ENCODE results near the gene PTCH1.

PTCH1 gene

DNA sequence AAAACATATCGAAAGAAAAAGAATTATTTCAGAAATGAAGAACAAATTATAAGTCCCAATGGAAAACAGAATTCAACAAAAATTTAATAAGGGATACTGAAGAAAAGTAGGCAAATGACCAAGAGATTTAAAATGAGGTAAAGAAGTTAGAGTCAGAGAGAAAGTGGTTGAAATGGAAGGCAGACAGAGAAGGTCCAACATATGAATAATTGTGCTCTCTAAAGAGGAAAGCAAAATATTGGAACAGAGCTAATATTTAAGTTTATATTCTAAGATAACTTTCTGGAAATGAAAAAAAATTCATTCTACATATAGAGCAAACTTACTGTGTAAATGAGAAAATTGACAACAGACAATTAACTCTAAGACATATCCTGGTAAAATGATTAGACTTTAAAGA, 94.1 kb downstream of the PTCH1 start:
- TF ChIP-seq, protein P1, sequence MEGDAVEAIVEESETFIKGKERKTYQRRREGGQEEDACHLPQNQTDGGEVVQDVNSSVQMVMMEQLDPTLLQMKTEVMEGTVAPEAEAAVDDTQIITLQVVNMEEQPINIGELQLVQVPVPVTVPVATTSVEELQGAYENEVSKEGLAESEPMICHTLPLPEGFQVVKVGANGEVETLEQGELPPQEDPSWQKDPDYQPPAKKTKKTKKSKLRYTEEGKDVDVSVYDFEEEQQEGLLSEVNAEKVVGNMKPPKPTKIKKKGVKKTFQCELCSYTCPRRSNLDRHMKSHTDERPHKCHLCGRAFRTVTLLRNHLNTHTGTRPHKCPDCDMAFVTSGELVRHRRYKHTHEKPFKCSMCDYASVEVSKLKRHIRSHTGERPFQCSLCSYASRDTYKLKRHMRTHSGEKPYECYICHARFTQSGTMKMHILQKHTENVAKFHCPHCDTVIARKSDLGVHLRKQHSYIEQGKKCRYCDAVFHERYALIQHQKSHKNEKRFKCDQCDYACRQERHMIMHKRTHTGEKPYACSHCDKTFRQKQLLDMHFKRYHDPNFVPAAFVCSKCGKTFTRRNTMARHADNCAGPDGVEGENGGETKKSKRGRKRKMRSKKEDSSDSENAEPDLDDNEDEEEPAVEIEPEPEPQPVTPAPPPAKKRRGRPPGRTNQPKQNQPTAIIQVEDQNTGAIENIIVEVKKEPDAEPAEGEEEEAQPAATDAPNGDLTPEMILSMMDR (IDR thresholded peaks at IDR 0.05; ENCODE audit: insufficient read depth, low read length, poor library complexity, severe bottlenecking) = no peak
- no peaks in the 10 kb centered on the region for H3K36me3 ChIP-seq (ENCODE audit: control insufficient read depth, insufficient read depth, low read length)
- no peak overlapping the region for H3K4me3 ChIP-seq (replicated peaks; ENCODE audit: low read depth, low read length)
- no peak for DNase-seq (ENCODE audit: extremely low read depth, insufficient read length)
- no peaks in the 10 kb centered on the region for H3K27me3 ChIP-seq (replicated peaks; ENCODE audit: control insufficient read depth, insufficient read depth, low read length)

DNA sequence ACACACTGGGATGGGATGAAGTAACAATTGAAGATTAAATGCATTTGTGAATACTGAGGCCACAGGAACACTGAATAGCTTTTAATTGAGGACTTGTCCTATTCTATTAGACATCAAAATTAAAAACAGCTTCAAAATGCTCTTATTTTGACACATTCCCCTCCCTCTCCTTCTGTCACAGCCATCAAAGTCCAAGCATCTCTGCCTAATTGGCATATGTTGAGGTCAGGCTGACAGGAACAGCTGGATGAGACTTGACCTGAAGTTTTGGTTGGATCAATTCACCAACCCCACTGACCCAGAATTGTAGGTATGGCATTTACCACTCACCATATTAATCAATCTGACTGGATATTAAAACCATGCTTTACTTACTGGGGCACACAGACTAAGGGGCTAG, 96.3 kb downstream of the PTCH1 start:
- Histone ChIP-seq H3K36me3 (ENCODE audit: control insufficient read depth, insufficient read depth, low read length) (no peaks in the 10 kb centered on the region), H3K27me3 (replicated peaks; ENCODE audit: control insufficient read depth, insufficient read depth, low read length) (no peaks in the 10 kb centered on the region), H3K4me3 (replicated peaks; ENCODE audit: low read depth, low read length) (no peak overlapping the region)
- TF ChIP-seq, protein P1 (IDR thresholded peaks at IDR 0.05; ENCODE audit: insufficient read depth, low read length, poor library complexity, severe bottlenecking) = no peak
- no peak for DNase-seq (ENCODE audit: extremely low read depth, insufficient read length)

GRCh38 chr9:95419444-95419843, 97.3 kb downstream of the PTCH1 start:
- no peak for DNase-seq (ENCODE audit: extremely low read depth, insufficient read length)
- Histone ChIP-seq H3K4me3 (replicated peaks; ENCODE audit: low read depth, low read length) (no peak overlapping the region), H3K27me3 (replicated peaks; ENCODE audit: control insufficient read depth, insufficient read depth, low read length) (no peaks in the 10 kb centered on the region), H3K36me3 (ENCODE audit: control insufficient read depth, insufficient read depth, low read length) (no peaks in the 10 kb centered on the region)
- TF ChIP-seq, protein P1 (IDR thresholded peaks at IDR 0.05; ENCODE audit: insufficient read depth, low read length, poor library complexity, severe bottlenecking) = no peak

- TF ChIP-seq, protein P1 (IDR thresholded peaks at IDR 0.05; ENCODE audit: insufficient read depth, low read length, poor library complexity, severe bottlenecking) = no peak
- Histone ChIP-seq H3K4me3 (replicated peaks; ENCODE audit: low read depth, low read length) (no peak overlapping the region), H3K27me3 (replicated peaks; ENCODE audit: control insufficient read depth, insufficient read depth, low read length) (no peaks in the 10 kb centered on the region), H3K36me3 (ENCODE audit: control insufficient read depth, insufficient read depth, low read length) (no peaks in the 10 kb centered on the region)
- no peak for DNase-seq (ENCODE audit: extremely low read depth, insufficient read length)
Measured at GRCh38 chr9:95415158-95415557, 101.6 kb downstream of the PTCH1 start.

- H3K36me3 ChIP-seq (ENCODE audit: control insufficient read depth, insufficient read depth, low read length) = no peaks in the 10 kb centered on the region
- no peaks in the 10 kb centered on the region for H3K27me3 ChIP-seq (replicated peaks; ENCODE audit: control insufficient read depth, insufficient read depth, low read length)
- no peak overlapping the region for H3K4me3 ChIP-seq (replicated peaks; ENCODE audit: low read depth, low read length)
- no peak for DNase-seq (ENCODE audit: extremely low read depth, insufficient read length)
- TF ChIP-seq, protein P1 (IDR thresholded peaks at IDR 0.05; ENCODE audit: insufficient read depth, low read length, poor library complexity, severe bottlenecking) = no peak
Measured at GRCh38 chr9:95413793-95414192, 103.0 kb downstream of the PTCH1 start.
